Left hindlimb (tissue), 1 donor: ENCODE measurements around the gene FEZ2.

ENCODE experiments used
- DNase-seq: peaks from one replicate; pipeline ENCODE4 v3.0.0-alpha.2; 2018

The FEZ2 gene

GRCh38 chr2:36560726-36561125 lies 37.2 kb downstream of the FEZ2 start:
- DNase-seq = no peak

- no peak for DNase-seq
Measured at GRCh38 chr2:36559221-36559942, 38.6 kb downstream of the FEZ2 start.

GRCh38 chr2:36556842-36557241 lies 41.1 kb downstream of the FEZ2 start:
- no peak for DNase-seq

- DNase-seq = no peak
Measured at GRCh38 chr2:36555789-36556188, 42.2 kb downstream of the FEZ2 start.

GRCh38 chr2:36554531-36554930 lies 43.4 kb downstream of the FEZ2 start:
- no peak for DNase-seq

GRCh38 chr2:36553683-36554082 lies 44.3 kb downstream of the FEZ2 start:
- no peak for DNase-seq

GRCh38 chr2:36550006-36550405 lies 48.0 kb downstream of the FEZ2 start:
- no peak for DNase-seq

- DNase-seq = no peak
Measured at GRCh38 chr2:36549165-36549574, 48.8 kb downstream of the FEZ2 start.

GRCh38 chr2:36547906-36548305 lies 50.1 kb downstream of the FEZ2 start:
- no peak for DNase-seq

- no peak for DNase-seq
Measured at GRCh38 chr2:36545871-36546416, 52.0 kb downstream of the FEZ2 start.

GRCh38 chr2:36544638-36545338 lies 53.2 kb downstream of the FEZ2 start:
- DNase-seq = no peak

GRCh38 chr2:36541891-36542595 lies 55.9 kb downstream of the FEZ2 start:
- DNase-seq = no peak

GRCh38 chr2:36540986-36541754 lies 56.8 kb downstream of the FEZ2 start:
- DNase-seq = no peak

- DNase-seq = no peak
Measured at GRCh38 chr2:36539631-36540030, 58.3 kb downstream of the FEZ2 start.

GRCh38 chr2:36538335-36538734 lies 59.6 kb downstream of the FEZ2 start:
- DNase-seq = no peak

GRCh38 chr2:36536776-36537175 lies 61.2 kb downstream of the FEZ2 start:
- DNase-seq = no peak

GRCh38 chr2:36535099-36535498 lies 62.9 kb downstream of the FEZ2 start:
- no peak for DNase-seq

GRCh38 chr2:36534275-36534799 lies 63.6 kb downstream of the FEZ2 start:
- no peak for DNase-seq

GRCh38 chr2:36530983-36531354 lies 67.0 kb downstream of the FEZ2 start:
- no peak for DNase-seq

GRCh38 chr2:36530178-36530982 lies 67.6 kb downstream of the FEZ2 start:
- DNase-seq = no peak

- DNase-seq = no peak
Measured at GRCh38 chr2:36528766-36529392, 69.1 kb downstream of the FEZ2 start.
